ENCODE results near the gene HYAL3. TPM values are rescaled to one million over a fixed set of nuclear protein-coding genes. Genes with fewer than 3 reads are reported as not detected.

Gene HYAL3
- total RNA-seq, 1 donor from 2014 or later, result 6.9 TPM

- no peak overlapping the region for H3K9ac ChIP-seq (ENCODE audit: low read length)
- Mint-ChIP-seq H3K4me3 (ENCODE audit: unreplicated experiment) (no peak overlapping the region), H3K27ac (ENCODE audit: unreplicated experiment) (peak overlapping the region; percentile 41), H3K4me1 (ENCODE audit: low read depth, unreplicated experiment) (peaks cover 16% of the 10 kb centered on the region), H3K36me3 (ENCODE audit: low read depth, unreplicated experiment) (peaks cover 9% of the 10 kb centered on the region), H3K27me3 (ENCODE audit: low read depth, unreplicated experiment) (no peaks in the 10 kb centered on the region), H3K9me3 (ENCODE audit: unreplicated experiment) (no peaks in the 10 kb centered on the region)
- H3K4me1 ChIP-seq (ENCODE audit: insufficient read depth, low read length), result peaks cover 34% of the 10 kb centered on the region
- H3K27me3 ChIP-seq (ENCODE audit: insufficient read depth, low read length), result no peaks in the 10 kb centered on the region
- H3K27ac ChIP-seq (ENCODE audit: low read depth, low read length), result no peak overlapping the region
- FAIRE-seq, result no peak
- no peaks in the 10 kb centered on the region for H3K9me3 ChIP-seq (ENCODE audit: insufficient read depth, low read depth, low read length)
- no peak overlapping the region for H3K4me2 ChIP-seq (ENCODE audit: low read length)
- TF ChIP-seq EZH2 (IDR thresholded peaks at IDR 0.05; ENCODE audit: insufficient read depth, low read length) (no peak), CTCF (IDR thresholded peaks at IDR 0.05; ENCODE audit: insufficient read depth, low read depth, low read length) (no peak)
- peaks cover 32% of the 10 kb centered on the region for H4K20me1 ChIP-seq (ENCODE audit: insufficient read depth, low read length)
- no peak for DNase-seq (ENCODE audit: low read depth)
- no peak overlapping the region for H2AFZ ChIP-seq (ENCODE audit: low read depth, low read length)
- peaks cover 20% of the 10 kb centered on the region for H3K36me3 ChIP-seq (ENCODE audit: insufficient read depth, low read length)
- peaks cover 30% of the 10 kb centered on the region for H3K79me2 ChIP-seq (ENCODE audit: insufficient read depth, low read length)
- H3K4me3 ChIP-seq (ENCODE audit: insufficient read depth, low read depth, low read length), result no peak overlapping the region
These were observed 40.2 kb downstream of the HYAL3 start for GRCh38 chr3:50258979-50259378.

GRCh38 chr3:50258029-50258680 is 41.0 kb downstream of the HYAL3 start:
- Histone ChIP-seq H3K4me2 (ENCODE audit: low read length) (no peak overlapping the region), H3K36me3 (ENCODE audit: insufficient read depth, low read length) (peaks cover 24% of the 10 kb centered on the region), H3K27me3 (ENCODE audit: insufficient read depth, low read length) (no peaks in the 10 kb centered on the region), H2AFZ (ENCODE audit: low read depth, low read length) (no peak overlapping the region), H3K9ac (ENCODE audit: low read length) (no peak overlapping the region), H4K20me1 (ENCODE audit: insufficient read depth, low read length) (peaks cover 40% of the 10 kb centered on the region), H3K79me2 (ENCODE audit: insufficient read depth, low read length) (peaks cover 37% of the 10 kb centered on the region), H3K9me3 (ENCODE audit: insufficient read depth, low read depth, low read length) (no peaks in the 10 kb centered on the region), H3K4me3 (ENCODE audit: insufficient read depth, low read depth, low read length) (no peak overlapping the region), H3K27ac (ENCODE audit: low read depth, low read length) (no peak overlapping the region), H3K4me1 (ENCODE audit: insufficient read depth, low read length) (peaks cover 34% of the 10 kb centered on the region)
- FAIRE-seq (no peak), DNase-seq (ENCODE audit: low read depth) (no peak)
- no peaks in the 10 kb centered on the region for H3K9me3 Mint-ChIP-seq (ENCODE audit: unreplicated experiment)
- H3K4me1 Mint-ChIP-seq (ENCODE audit: low read depth, unreplicated experiment), result peaks cover 22% of the 10 kb centered on the region
- H3K4me3 Mint-ChIP-seq (ENCODE audit: unreplicated experiment), result no peak overlapping the region
- H3K36me3 Mint-ChIP-seq (ENCODE audit: low read depth, unreplicated experiment), result peaks cover 9% of the 10 kb centered on the region
- no peak for TF ChIP-seq EZH2 (IDR thresholded peaks at IDR 0.05; ENCODE audit: insufficient read depth, low read length)
- TF ChIP-seq CTCF (IDR thresholded peaks at IDR 0.05; ENCODE audit: insufficient read depth, low read depth, low read length), result no peak
- no peaks in the 10 kb centered on the region for H3K27me3 Mint-ChIP-seq (ENCODE audit: low read depth, unreplicated experiment)
- H3K27ac Mint-ChIP-seq (ENCODE audit: unreplicated experiment), result peak overlapping the region; percentile 62

All from astrocyte (in vitro differentiated cells and primary cell).